Lower lobe of right lung (tissue), 2 donors: Measurements from ENCODE around the gene ELOVL1. TPM values are rescaled to one million over a fixed set of nuclear protein-coding genes. Genes with fewer than 3 reads are reported as not detected.

ENCODE experiments used
- ATAC-seq, 2 donors: fragments of 200-7000 bp; cut with Tn5 transposase; one replicate each; pipeline ENCODE4 v1.9.1; 2020 to 2022; ENCODE audit warnings: mild to moderate bottlenecking in 2 of 2, moderate library complexity in 2 of 2
- DNase-seq: peaks from one replicate; pipeline ENCODE4 v3.0.0-alpha.2; 2020
- H3K27ac ChIP-seq: fragments of 200-600 bp; one replicate; pipeline ENCODE4 v1.8.0; 2022
- H3K27me3 ChIP-seq: fragments of 200-600 bp; one replicate; pipeline ENCODE4 v1.8.0; 2022; ENCODE audit warnings: low read depth
- H3K36me3 ChIP-seq: fragments of 200-600 bp; one replicate; pipeline ENCODE4 v1.8.0; 2022; ENCODE audit warnings: mild to moderate bottlenecking
- H3K4me1 ChIP-seq: fragments of 200-600 bp; one replicate; pipeline ENCODE4 v1.8.0; 2022
- H3K4me3 ChIP-seq: fragments of 200-600 bp; one replicate; pipeline ENCODE4 v1.8.0; 2022; ENCODE audit warnings: mild to moderate bottlenecking
- H3K9me3 ChIP-seq: fragments of 200-600 bp; one replicate; pipeline ENCODE4 v1.8.0; 2022
- CTCF ChIP-seq: fragments of 200-600 bp; IDR thresholded peaks from one replicate; pipeline ENCODE4 v1.8.0; 2022; ENCODE audit warnings: antibody characterized with exemption, mild to moderate bottlenecking
- intact Hi-C: fragments of 100-400 bp; cut with DNase I; formaldehyde crosslinking; loops from one replicate; pipeline ENCODE4 v1.11.0; 2022
- total RNA-seq: library from RNA; stranded (reverse); fragmentation: NEBNext Ultra II Directional; extraction: Animal tissue kit (Norgen Biotek cat#: 25700); gene quantifications from one replicate; pipeline ENCODE4 v1.2.1, GENCODE V29; 2021
- donor health status: DM: no; HTN: yes; CAD: no; lungs with severe emphysema.

ELOVL1 gene
- total RNA-seq, 1 donor from 2014 or later, result 99.8 TPM

- ATAC-seq, result no peak
- Histone ChIP-seq H3K36me3 (no peaks in the 10 kb centered on the region), H3K4me1 (peaks cover 9% of the 10 kb centered on the region), H3K27me3 (no peaks in the 10 kb centered on the region), H3K4me3 (no peak overlapping the region), H3K27ac (no peak overlapping the region), H3K9me3 (no peaks in the 10 kb centered on the region)
- no peak for TF ChIP-seq CTCF
- intact Hi-C loops, result no loop called here
- no peak for DNase-seq
Observed at GRCh38 chr1:43340559-43340958, 27.3 kb downstream of the ELOVL1 start.

GRCh38 chr1:43339584-43340232 lies 28.1 kb downstream of the ELOVL1 start:
- DNase-seq, result no peak
- H3K9me3 ChIP-seq, result no peaks in the 10 kb centered on the region
- intact Hi-C loops, result no loop called here

GRCh38 chr1:43338001-43338400 lies 29.8 kb downstream of the ELOVL1 start:
- no peak for DNase-seq
- TF ChIP-seq CTCF, result no peak
- Histone ChIP-seq H3K4me1 (no peaks in the 10 kb centered on the region), H3K36me3 (no peaks in the 10 kb centered on the region), H3K27ac (no peak overlapping the region), H3K9me3 (no peaks in the 10 kb centered on the region), H3K27me3 (no peaks in the 10 kb centered on the region), H3K4me3 (no peak overlapping the region)
- ATAC-seq, result no peak
- intact Hi-C loops, result no loop called here

More at GRCh38 chr1:43339584-43340232, 28.1 kb downstream of the ELOVL1 start:
- H3K4me1 ChIP-seq, result peaks cover 6% of the 10 kb centered on the region
- TF ChIP-seq CTCF, result no peak
- H3K27me3 ChIP-seq, result no peaks in the 10 kb centered on the region
- ATAC-seq, result no peak
- no peaks in the 10 kb centered on the region for H3K36me3 ChIP-seq
- H3K4me3 ChIP-seq, result no peak overlapping the region
- H3K27ac ChIP-seq, result no peak overlapping the region

- DNase-seq (no peak), ATAC-seq (peak in 1 of 2 donors; percentile 7)
- H3K9me3 ChIP-seq, result no peaks in the 10 kb centered on the region
- no peak within 1 kb of the TSS for H3K4me3 ChIP-seq
- H3K36me3 ChIP-seq, result no peaks in the 10 kb centered on the region
- H3K4me1 ChIP-seq, result no peaks in the 10 kb centered on the region
- H3K27ac ChIP-seq, result no peak within 1 kb of the TSS
- H3K27me3 ChIP-seq, result no peaks in the 10 kb centered on the region
- no peak for TF ChIP-seq CTCF
- intact Hi-C loops, result no loop called here
Observed at GRCh38 chr1:43337588-43337987, 30.2 kb downstream of the ELOVL1 start, which contains the start of gene MPL. Gene MPL (plus strand): TSS chr1:43337818. CDS start chr1:43337849, 31 bp downstream.

- no peak for DNase-seq
- H3K36me3 ChIP-seq, result no peaks in the 10 kb centered on the region
- H3K4me1 ChIP-seq, result peaks cover 10% of the 10 kb centered on the region
- H3K27ac ChIP-seq, result no peak overlapping the region
- H3K9me3 ChIP-seq, result no peaks in the 10 kb centered on the region
- no peak overlapping the region for H3K4me3 ChIP-seq
- ATAC-seq, result no peak
- intact Hi-C loops, result no loop called here
- TF ChIP-seq CTCF, result no peak
- no peaks in the 10 kb centered on the region for H3K27me3 ChIP-seq
Observed at GRCh38 chr1:43334453-43335205, 33.2 kb downstream of the ELOVL1 start.
